ENCODE data around the gene CSHL1.
"Not testable (repeated sequence)": the region's sequence is repeated elsewhere in the genome, so short reads cannot be mapped to it uniquely, and the experiment has no call there.

DNA sequence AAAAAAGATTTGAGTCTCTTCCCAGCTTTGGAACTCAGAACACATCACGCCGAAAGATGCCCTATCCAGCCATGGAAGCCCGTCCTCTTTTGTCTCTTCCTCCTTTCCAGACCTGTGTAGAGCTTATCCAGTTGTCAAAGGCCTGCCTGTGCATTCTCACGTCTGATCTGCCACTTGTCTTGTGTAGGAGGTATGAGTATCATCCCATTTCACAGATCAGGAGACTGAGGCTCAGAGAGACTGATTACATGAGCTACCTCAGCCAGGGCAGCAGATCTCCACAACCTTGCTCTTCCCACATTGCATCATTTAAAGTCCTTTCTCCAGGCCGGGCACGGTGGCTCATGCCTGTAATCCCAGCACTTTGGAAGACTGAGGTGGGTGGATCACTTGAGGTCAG, 36.4 kb downstream of the CSHL1 start:
- not testable (repeated sequence) for TF ChIP-seq CTCF, POLR2A (IDR thresholded peaks at IDR 0.05)
